T follicular helper cell (primary cell): ENCODE results near the gene NHERF2.

Experiments
- DNase-seq: peaks from one replicate; pipeline ENCODE4 v3.0.0-alpha.2; 2020; ENCODE audit warnings: low read depth

The NHERF2 gene

GRCh38 chr16:2061023-2061422 lies 34.3 kb downstream of the NHERF2 start:
- no peak for DNase-seq

GRCh38 chr16:2061526-2061925 lies 34.8 kb downstream of the NHERF2 start:
- no peak for DNase-seq

DNA sequence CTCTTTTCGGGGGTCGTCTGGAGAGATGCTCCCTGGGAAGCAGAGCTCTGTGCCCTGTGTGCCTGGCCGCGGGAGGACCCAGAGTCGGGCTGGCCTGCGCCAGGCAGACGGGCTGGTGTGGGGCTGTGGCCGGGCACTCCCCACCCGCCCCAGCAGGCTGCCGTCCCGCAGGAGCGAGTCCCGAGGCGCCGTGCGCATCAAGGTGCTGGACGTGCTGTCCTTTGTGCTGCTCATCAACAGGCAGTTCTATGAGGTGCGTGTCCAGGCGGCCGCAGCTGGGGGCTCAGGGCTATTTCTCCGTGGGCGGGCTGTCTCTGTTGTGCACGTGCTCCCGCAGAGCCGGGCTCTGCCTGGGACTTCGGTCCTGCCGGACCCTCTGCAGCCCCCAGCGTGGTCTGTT lies 36.1 kb downstream of the NHERF2 start:
- no peak for DNase-seq

DNA sequence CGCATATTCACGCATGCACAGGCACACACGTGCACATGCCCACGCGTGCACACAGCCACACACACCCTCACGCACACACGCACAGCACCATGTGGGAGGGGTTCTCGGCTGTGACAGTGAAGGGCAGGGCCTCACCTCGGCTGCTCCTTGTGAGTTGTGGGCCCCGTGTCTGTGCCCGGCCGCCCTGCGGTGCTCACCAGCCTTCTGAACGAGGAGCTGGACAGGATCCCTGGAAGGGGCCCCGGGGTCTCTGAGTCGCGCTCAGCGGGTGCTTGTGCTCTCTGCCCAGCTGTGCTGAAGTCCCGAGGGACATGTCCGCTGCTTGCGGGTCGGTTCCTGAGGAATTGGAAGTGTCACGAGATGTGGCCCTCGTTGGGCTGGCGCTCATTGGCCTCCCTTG lies 37.2 kb downstream of the NHERF2 start:
- DNase-seq = no peak

- DNase-seq = no peak
Observed at GRCh38 chr16:2064368-2064945, 37.8 kb downstream of the NHERF2 start.

- DNase-seq = no peak
Observed at GRCh38 chr16:2066139-2066538, 39.4 kb downstream of the NHERF2 start.

- no peak for DNase-seq
Observed at GRCh38 chr16:2070576-2071453, 44.1 kb downstream of the NHERF2 start.

- no peak for DNase-seq
Observed at GRCh38 chr16:2071454-2072202, 44.9 kb downstream of the NHERF2 start.

GRCh38 chr16:2072926-2073325 lies 46.2 kb downstream of the NHERF2 start:
- no peak for DNase-seq

DNA sequence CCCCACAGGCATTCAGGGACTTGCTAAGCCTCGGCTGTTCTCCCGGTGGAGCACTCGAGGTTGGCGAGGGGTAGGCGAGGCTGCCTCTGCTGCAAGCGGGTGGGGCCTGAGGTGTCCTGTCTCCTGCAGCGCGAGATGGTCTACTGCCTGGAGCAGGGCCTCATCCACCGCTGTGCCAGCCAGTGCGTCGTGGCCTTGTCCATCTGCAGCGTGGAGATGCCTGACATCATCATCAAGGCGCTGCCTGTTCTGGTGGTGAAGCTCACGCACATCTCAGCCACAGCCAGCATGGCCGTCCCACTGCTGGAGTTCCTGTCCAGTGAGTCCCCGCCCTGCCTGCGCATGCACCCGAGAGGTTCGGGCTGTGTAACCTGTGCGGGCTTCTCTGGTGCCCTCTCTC lies 47.4 kb downstream of the NHERF2 start:
- no peak for DNase-seq

DNA sequence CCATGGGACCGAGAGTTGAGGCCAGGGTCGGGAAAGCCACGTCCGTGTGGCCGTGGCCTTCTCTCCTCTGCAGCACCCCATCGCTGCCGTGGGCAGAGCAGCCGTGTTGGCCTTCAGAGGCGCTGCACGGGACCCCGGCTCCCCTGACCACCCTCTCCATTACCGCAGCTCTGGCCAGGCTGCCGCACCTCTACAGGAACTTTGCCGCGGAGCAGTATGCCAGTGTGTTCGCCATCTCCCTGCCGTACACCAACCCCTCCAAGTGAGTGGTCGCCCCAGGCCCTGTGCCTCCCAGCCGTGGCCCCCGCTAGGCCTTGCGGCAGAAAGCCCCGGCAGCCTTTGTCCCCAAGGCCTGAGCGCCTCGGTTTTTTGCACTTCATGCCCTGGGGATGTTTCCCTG lies 48.9 kb downstream of the NHERF2 start:
- DNase-seq = no peak

GRCh38 chr16:2076072-2076865 lies 49.6 kb downstream of the NHERF2 start:
- no peak for DNase-seq

DNA sequence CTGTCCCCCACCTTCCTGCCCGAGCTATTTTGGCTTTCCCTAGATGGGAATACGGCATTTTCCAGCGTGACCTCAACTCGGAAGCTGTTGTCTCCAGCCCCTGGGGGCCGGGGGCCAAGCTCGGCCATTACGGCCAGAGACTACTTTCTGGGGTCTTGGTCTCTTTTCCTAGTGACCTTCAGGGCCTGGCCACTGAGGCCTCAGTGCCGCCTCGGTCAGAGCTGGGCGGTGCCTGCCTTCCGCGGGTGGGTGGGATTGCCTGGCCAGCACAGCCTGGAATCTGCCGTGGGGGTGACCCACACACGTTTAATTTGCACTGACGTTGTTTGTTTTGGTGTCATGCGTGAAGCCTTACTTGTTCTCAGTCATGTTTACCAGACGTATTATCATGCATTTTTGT lies 50.3 kb downstream of the NHERF2 start:
- DNase-seq = no peak

DNA sequence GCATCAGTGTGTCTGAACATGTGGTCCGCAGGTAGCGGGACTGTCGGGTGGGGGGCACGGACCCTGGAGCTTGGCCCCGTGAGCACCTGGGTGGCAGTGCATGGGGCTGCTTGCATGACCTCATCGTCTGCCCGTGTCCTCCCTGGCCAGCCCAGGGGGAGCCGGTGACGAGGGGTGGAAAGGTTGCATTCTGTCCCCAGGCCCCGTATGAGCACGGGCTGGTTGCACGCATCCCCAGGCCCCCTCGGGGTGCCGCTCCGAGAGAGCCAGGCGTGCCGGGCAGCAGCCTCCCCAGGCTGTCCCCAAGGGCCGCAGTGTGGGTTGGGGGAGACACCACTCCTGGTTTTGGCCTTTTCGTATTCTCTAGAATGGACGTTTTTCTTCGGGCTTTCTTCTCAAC lies 51.0 kb downstream of the NHERF2 start:
- DNase-seq = no peak

GRCh38 chr16:2078096-2078495 lies 51.4 kb downstream of the NHERF2 start:
- no peak for DNase-seq

DNA sequence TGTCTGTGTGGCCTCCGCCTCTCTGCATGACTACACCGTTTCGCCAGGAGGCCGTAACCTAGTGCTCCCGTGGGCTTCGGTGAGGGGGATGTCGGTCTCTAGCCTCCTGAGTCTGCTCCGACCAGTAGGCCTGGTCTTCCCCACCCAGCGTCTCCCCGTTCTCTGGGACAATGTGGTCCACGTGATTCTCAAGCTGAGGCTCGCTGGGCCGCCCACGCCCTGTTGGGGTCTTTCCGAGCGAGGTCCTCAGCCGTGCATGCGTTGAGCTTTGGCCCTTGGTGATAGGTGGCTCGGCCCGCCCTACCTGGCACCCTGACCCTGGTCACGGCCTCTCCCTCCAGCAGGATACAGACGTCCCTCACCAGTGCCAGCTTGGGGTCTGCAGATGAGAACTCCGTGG lies 52.0 kb downstream of the NHERF2 start:
- DNase-seq = no peak

- DNase-seq = no peak
Observed at GRCh38 chr16:2079311-2079800, 52.7 kb downstream of the NHERF2 start.

GRCh38 chr16:2079991-2080390 lies 53.3 kb downstream of the NHERF2 start:
- DNase-seq = no peak

DNA sequence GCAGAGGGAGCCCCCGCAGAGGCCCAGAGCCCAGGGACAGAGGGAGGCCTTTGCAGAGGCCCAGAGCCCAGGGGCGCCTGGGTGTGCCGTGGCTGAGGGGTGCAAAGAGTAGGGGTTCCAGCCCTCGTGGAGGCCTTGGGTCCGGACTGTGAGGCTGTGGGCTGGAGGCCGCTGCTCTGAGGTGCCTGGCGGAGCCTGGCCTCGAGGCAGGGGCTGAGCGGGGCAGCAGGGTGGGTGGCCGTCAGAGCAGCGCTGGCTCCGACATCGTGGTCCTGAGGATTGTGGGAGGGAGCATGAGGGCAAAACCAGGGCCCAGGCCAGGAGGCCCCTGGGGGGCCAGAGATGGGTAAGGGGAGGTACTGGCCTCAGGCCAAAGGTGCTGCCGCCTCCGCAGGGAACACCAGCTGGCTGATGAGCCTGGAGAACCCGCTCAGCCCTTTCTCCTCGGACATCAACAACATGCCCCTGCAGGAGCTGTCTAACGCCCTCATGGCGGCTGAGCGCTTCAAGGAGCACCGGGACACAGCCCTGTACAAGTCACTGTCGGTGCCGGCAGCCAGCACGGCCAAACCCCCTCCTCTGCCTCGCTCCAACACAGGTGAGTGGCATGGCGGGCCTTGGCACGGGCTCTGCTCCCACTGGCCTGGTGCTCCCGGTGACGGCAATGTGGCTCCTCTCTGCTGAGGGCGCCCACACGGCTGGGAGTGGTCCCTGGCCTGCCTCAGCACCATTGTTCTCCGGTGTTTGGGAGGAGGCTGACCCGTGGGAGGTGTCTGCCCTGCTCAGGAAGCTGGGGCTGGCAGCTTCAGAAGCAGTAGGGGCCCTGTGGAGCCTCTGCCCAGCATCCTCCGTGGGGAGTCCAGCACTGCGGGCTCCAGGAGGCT lies 54.7 kb downstream of the NHERF2 start:
- DNase-seq = no peak

DNA sequence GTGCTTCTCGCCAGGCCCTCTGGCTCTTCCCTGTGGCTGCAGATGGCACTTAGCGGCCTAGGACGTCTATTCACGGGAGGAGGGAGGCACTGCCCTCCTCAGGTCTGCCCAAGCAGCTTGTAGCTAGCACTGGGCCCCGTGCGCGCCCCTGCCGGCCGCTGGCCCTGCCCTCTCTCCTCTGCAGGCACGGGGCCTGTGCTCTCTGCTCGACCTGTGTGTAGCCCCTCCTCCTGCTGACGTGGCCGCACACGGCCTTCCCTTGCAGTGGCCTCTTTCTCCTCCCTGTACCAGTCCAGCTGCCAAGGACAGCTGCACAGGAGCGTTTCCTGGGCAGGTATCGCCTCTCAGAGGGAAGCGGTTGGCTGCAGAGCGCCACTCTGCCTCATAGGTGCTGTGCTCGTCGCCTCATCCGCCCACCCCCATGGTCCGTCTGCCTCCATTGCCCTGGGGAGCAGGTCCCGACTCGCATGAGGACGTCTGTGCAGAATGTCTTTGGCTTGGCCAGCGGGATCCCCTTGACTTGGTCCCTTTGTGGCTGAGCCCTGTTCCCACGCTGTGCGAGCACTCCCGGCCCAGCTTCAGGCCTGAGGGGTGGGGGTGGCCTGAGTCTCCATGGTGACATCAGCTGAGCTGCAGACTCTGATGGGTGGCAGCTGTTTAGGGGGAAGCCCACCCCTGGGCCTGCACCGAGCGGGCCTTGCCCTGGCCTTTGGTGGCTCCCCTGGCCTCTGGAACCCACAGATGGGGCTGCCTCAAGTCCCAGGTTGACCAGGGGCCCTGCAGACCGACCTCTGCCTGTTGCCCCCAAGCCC lies 55.7 kb downstream of the NHERF2 start:
- DNase-seq = no peak
